Panc1 (cell line): ENCODE results near the gene ZHX3. TPM values are rescaled to one million over a fixed set of nuclear protein-coding genes. Genes with fewer than 3 reads are reported as not detected.

Experiments
- ATAC-seq: fragments of 200-7000 bp; cut with Tn5 transposase; 2 replicates; pipeline ENCODE4 v1.9.1; 2020; ENCODE audit warnings: mild to moderate bottlenecking, moderate library complexity
- BruUV-seq: library from RNA; stranded (reverse); fragments of 400-500 nt; replicated peaks from 2 replicates; lab custom pipeline; 2021; lab: Mats Ljungman, UMichigan
- CTCF ChIA-PET: fragments of 300-600 bp; sonication (Branson Sonifier 250); formaldehyde crosslinking; loops from one replicate; lab custom pipeline; 2022; ENCODE audit warnings: antibody characterized with exemption; lab: Charles Lee
- POLR2A ChIA-PET: fragments of 300-600 bp; sonication (Branson Sonifier 250); formaldehyde crosslinking; loops from one replicate; lab custom pipeline; 2022; ENCODE audit warnings: antibody characterized with exemption; lab: Charles Lee
- DNase-seq: peaks from one replicate; pipeline ENCODE4 v3.0.0-alpha.2; 2010; ENCODE audit warnings: low read depth, low spot score
- H3K27ac ChIP-seq: 2 replicates; pipeline ENCODE4 v1.5.1; 2011; ENCODE audit warnings: mild to moderate bottlenecking, low read length, inconsistent platforms
- H3K27me3 ChIP-seq: fragments of 200-500 bp; sonication (Bioruptor generic); 2 replicates; pipeline ENCODE4 v1.6.0; 2014; ENCODE audit warnings: low read length, inconsistent platforms; ENCODE audit not compliant: control insufficient read depth, insufficient read depth
- H3K36me3 ChIP-seq: fragments of 200-500 bp; sonication (Bioruptor generic); 2 replicates; pipeline ENCODE4 v1.5.1; 2014; ENCODE audit warnings: inconsistent platforms, mild to moderate bottlenecking, low read length, moderate library complexity; ENCODE audit not compliant: control insufficient read depth, insufficient read depth
- H3K4me1 ChIP-seq: 2 replicates; pipeline ENCODE4 v1.5.1; 2011; ENCODE audit warnings: inconsistent platforms, mild to moderate bottlenecking, low read length, moderate library complexity; ENCODE audit not compliant: control insufficient read depth, insufficient read depth
- H3K4me3 ChIP-seq, 2 experiments: 2 replicates each; pipeline ENCODE4 v1.5.1; 2011 to 2012; ENCODE audit warnings: low read depth in 2 of 2, low read length in 2 of 2, mild to moderate bottlenecking in 2 of 2, inconsistent platforms in 1 of 2, moderate library complexity in 1 of 2
- H3K9me3 ChIP-seq: fragments of 200-500 bp; sonication (Bioruptor generic); 2 replicates; pipeline ENCODE4 v1.5.1; 2014; ENCODE audit warnings: low read depth, mild to moderate bottlenecking, inconsistent platforms, low read length, moderate library complexity; ENCODE audit not compliant: control insufficient read depth, insufficient read depth
- POLR2AphosphoS5 ChIP-seq: IDR thresholded peaks from 2 replicates; pipeline ENCODE4 v1.6.1; 2012; ENCODE audit warnings: mild to moderate bottlenecking, low read depth, low read length, moderate library complexity
- SIN3A ChIP-seq: IDR thresholded peaks from 2 replicates; pipeline ENCODE4 v1.6.1; 2012; ENCODE audit warnings: low read depth, mild to moderate bottlenecking, low read length, moderate library complexity, borderline replicate concordance; ENCODE audit not compliant: insufficient read depth
- TCF7L2 ChIP-seq: IDR thresholded peaks from 2 replicates; pipeline ENCODE4 v1.6.1; 2011; ENCODE audit warnings: mild to moderate bottlenecking, low read depth, low read length, inconsistent platforms
- in situ Hi-C: cut with HindIII; loops from 2 replicates; pipeline ENCODE4 v1.10.0; 2016; ENCODE audit warnings: low sequenced_read_pairs, low pct_unique_long_range_greater_than_20kb
- intact Hi-C: fragments of 100-400 bp; cut with micrococcal nuclease; formaldehyde crosslinking; loops from one replicate; pipeline ENCODE4 v1.10.0; 2022; ENCODE audit not compliant: unreplicated experiment
- total RNA-seq: library from RNA; stranded (reverse); gene quantifications from one replicate; pipeline ENCODE4 v1.2.1, GENCODE V29; 2021; ENCODE audit not compliant: unreplicated experiment
- TF ChIP-seq, protein P1 (sequence below): fragments of 450-650 bp; IDR thresholded peaks from 2 replicates; pipeline ENCODE4 v1.5.1; 2017; ENCODE audit warnings: mild to moderate bottlenecking
- TF ChIP-seq, protein P2 (sequence below), 2 experiments: IDR thresholded peaks; 2 replicates each; pipeline ENCODE4 v1.6.1; 2011 to 2012; ENCODE audit warnings: low read depth in 2 of 2, control low read depth in 1 of 2, low read length in 1 of 2, mild to moderate bottlenecking in 1 of 2, moderate library complexity in 1 of 2; ENCODE audit not compliant: insufficient read depth in 1 of 2

ZHX3 gene
- total RNA-seq, 1 experiment from 2014 or later, result 19.8 TPM

DNA sequence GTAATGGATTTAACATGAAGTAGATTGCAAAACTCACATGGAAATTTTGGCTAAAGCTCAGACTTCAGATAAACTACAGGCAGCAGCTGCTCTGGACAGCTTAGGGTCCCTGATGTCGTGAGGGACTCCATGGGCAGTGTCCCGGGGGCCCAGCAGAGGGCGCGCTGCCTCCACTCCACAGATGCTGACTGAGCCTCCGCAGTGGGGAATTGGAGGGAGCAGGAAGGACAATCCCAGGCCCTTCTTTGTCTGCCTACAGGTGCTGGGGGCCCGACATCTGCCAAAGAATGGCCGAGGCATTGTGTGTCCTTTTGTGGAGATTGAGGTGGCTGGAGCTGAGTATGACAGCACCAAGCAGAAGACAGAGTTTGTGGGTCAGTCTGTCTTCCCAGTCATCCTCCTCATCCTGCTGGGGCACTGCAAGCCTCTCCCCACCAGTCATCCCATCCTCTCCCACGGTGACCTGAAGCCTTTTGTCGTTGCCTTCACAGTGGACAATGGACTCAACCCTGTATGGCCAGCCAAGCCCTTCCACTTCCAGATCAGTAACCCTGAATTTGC is 144.3 kb downstream of the ZHX3 start:
- ChIA-PET POLR2A (no interaction called here), CTCF (interaction anchor here (0.7 to 1.9 kb wide), 4 partner anchors 16 to 171 kb away, joined by 4 to 24 read pairs (median 6); partner anchors contain the start of gene LPIN3)
- Histone ChIP-seq H3K27me3 (no peaks in the 10 kb centered on the region), H3K4me1 (no peaks in the 10 kb centered on the region), H3K9me3 (no peaks in the 10 kb centered on the region), H3K27ac (no peak overlapping the region), H3K4me3 (no peak overlapping the region), H3K36me3 (no peaks in the 10 kb centered on the region; the same call in 1 of the 2 replicates)
- intact Hi-C loops (loop anchor here (1.0 to 5.0 kb wide), 2 partner anchors 59 to 166 kb away; no protein-coding TSS in a partner anchor), in situ Hi-C loops (no loop called here)
- DNase-seq (peak; percentile 18), ATAC-seq (peak; percentile 92)
- TF ChIP-seq, protein P1, sequence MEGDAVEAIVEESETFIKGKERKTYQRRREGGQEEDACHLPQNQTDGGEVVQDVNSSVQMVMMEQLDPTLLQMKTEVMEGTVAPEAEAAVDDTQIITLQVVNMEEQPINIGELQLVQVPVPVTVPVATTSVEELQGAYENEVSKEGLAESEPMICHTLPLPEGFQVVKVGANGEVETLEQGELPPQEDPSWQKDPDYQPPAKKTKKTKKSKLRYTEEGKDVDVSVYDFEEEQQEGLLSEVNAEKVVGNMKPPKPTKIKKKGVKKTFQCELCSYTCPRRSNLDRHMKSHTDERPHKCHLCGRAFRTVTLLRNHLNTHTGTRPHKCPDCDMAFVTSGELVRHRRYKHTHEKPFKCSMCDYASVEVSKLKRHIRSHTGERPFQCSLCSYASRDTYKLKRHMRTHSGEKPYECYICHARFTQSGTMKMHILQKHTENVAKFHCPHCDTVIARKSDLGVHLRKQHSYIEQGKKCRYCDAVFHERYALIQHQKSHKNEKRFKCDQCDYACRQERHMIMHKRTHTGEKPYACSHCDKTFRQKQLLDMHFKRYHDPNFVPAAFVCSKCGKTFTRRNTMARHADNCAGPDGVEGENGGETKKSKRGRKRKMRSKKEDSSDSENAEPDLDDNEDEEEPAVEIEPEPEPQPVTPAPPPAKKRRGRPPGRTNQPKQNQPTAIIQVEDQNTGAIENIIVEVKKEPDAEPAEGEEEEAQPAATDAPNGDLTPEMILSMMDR, result peak; percentile 95
- TF ChIP-seq SIN3A, result no peak
- TF ChIP-seq, protein P2, sequence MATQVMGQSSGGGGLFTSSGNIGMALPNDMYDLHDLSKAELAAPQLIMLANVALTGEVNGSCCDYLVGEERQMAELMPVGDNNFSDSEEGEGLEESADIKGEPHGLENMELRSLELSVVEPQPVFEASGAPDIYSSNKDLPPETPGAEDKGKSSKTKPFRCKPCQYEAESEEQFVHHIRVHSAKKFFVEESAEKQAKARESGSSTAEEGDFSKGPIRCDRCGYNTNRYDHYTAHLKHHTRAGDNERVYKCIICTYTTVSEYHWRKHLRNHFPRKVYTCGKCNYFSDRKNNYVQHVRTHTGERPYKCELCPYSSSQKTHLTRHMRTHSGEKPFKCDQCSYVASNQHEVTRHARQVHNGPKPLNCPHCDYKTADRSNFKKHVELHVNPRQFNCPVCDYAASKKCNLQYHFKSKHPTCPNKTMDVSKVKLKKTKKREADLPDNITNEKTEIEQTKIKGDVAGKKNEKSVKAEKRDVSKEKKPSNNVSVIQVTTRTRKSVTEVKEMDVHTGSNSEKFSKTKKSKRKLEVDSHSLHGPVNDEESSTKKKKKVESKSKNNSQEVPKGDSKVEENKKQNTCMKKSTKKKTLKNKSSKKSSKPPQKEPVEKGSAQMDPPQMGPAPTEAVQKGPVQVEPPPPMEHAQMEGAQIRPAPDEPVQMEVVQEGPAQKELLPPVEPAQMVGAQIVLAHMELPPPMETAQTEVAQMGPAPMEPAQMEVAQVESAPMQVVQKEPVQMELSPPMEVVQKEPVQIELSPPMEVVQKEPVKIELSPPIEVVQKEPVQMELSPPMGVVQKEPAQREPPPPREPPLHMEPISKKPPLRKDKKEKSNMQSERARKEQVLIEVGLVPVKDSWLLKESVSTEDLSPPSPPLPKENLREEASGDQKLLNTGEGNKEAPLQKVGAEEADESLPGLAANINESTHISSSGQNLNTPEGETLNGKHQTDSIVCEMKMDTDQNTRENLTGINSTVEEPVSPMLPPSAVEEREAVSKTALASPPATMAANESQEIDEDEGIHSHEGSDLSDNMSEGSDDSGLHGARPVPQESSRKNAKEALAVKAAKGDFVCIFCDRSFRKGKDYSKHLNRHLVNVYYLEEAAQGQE (IDR thresholded peaks at IDR 0.05; ENCODE audit: insufficient read depth in 1 of 2, low read depth in 2 of 2, low read length in 1 of 2), result no peak
- BruUV-seq, result no TSS peak

DNA sequence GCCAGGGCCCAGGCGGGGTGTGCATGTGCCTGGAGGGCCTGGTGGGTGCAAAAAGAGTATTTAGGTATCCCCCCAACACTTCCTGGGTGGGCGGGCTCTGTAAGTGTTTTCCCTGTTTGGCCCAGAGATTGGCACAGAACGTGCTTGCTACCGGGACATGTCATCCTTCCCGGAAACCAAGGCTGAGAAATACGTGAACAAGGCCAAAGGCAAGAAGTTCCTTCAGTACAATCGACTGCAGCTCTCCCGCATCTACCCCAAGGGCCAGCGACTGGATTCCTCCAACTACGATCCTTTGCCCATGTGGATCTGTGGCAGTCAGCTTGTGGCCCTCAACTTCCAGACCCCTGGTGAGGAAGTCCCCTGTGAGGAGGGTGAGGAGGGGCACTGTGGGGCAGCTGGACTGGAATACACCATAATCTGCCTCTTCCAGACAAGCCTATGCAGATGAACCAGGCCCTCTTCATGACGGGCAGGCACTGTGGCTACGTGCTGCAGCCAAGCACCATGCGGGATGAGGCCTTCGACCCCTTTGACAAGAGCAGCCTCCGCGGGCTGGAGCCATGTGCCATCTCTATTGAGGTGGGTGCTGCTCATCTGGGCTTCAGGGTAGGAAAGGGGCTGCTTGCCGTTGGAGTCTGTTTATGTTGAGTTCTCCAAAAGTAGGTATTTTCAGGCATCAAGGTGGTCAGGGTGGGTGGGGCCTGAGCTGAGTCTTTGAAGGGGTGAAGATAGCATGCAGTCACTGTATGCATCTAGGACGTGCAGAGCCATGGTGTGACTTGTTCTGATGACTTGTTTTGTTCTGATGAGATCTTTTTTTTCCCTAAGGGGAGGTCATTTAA is 145.0 kb downstream of the ZHX3 start:
- ATAC-seq, result peak; percentile 42

More for the DNA sequence above, 145.0 kb downstream of the ZHX3 start:
- in situ Hi-C loops (no loop called here), intact Hi-C loops (loop anchor here (1.0 to 5.0 kb wide), 2 partner anchors 60 to 167 kb away; no protein-coding TSS in a partner anchor)
- no peak for DNase-seq
- ChIA-PET CTCF (interaction anchor here (0.7 to 1.9 kb wide), 4 partner anchors 15 to 172 kb away, joined by 4 to 24 read pairs (median 6); partner anchors contain the start of gene LPIN3), POLR2A (no interaction called here)
- H3K27me3 ChIP-seq, result no peaks in the 10 kb centered on the region
- no peaks in the 10 kb centered on the region; the same call in 1 of the 2 replicates for H3K36me3 ChIP-seq
- no peaks in the 10 kb centered on the region for H3K4me1 ChIP-seq
- no peak overlapping the region for H3K4me3 ChIP-seq
- no peak overlapping the region for H3K27ac ChIP-seq
- TF ChIP-seq TCF7L2 (no peak), SIN3A (no peak), POLR2AphosphoS5 (no peak)
- TF ChIP-seq, protein P1, result no peak
- TF ChIP-seq, protein P2 (IDR thresholded peaks at IDR 0.05; ENCODE audit: insufficient read depth in 1 of 2, low read depth in 2 of 2, low read length in 1 of 2), result no peak
- BruUV-seq, result no TSS peak
- no peaks in the 10 kb centered on the region for H3K9me3 ChIP-seq
